GM21515 (cell line): ENCODE measurements around the gene MRPL18.
"Not testable (repeated sequence)": the region's sequence is repeated elsewhere in the genome, so short reads cannot be mapped to it uniquely, and the experiment has no call there.

Experiments
- ATAC-seq: cut with Tn5 transposase; IDR thresholded peaks from one replicate; pipeline ENCODE4 v1.9.1; 2021; ENCODE audit not compliant: unreplicated experiment

Gene MRPL18

GRCh38 chr6:159790149-159790955 is at the start of gene MRPL18:
Gene MRPL18 (plus strand): TSS chr6:159790467. CDS start chr6:159790588, 121 bp downstream.
- peak; percentile 88 for ATAC-seq

- no peak for ATAC-seq
Observed at GRCh38 chr6:159742165-159742564, 48.1 kb upstream of the MRPL18 start.

DNA sequence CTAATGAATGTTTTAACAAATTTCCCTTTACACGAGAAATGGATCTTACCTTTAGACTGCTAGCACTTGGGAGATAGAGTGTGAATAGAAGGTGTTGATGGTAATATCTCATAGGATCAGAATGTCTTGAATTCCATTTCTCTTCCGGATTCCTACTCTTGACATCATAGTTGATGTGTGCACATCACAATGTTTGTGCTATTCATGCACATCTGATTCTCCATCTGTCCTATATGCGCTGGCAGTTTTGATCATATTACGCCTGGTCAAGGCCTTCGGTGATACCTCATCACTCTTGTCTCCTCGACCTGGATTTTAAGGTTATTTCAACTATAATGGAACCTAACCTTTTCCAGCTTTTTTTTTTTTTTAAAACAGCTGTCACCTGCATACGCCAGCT is 45.2 kb upstream of the MRPL18 start:
- ATAC-seq, result no peak

DNA sequence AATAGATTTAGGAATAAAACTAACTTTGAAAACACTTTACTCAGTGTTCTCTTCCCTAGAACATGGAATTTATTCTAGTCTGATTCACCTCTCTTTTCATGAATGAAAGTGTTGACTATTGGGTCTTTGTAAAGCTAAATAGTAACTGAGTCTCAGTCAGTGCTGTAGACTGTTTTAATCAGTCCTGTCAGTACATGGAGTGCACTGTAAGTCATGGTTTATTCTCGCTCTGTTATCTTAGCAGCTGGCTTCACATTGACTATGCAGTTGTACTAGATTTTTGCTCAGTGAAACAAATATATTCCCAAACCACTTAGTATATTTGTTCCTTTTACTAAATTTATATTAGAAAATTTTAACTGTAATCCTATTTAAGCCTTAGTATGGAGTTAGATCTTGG is 43.5 kb upstream of the MRPL18 start:
- no peak for ATAC-seq

DNA sequence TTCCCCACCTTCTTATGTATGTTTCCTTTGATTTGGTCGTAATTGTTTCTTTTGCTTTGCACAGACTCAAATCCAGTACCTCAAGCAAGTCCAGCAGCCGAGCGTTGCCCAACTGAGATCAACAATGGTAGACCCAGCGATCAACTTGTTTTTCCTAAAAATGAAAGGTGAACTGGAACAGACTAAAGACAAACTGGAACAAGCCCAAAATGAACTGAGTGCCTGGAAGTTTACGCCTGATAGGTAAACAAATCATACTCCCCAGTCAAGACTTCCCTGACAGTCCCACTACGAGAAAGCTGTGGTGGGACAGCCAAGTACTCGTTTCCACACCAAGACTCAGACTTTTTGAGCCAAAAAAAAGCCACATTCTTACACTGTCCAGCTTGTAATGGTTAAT is 42.1 kb upstream of the MRPL18 start:
- ATAC-seq, result not testable (repeated sequence)

DNA sequence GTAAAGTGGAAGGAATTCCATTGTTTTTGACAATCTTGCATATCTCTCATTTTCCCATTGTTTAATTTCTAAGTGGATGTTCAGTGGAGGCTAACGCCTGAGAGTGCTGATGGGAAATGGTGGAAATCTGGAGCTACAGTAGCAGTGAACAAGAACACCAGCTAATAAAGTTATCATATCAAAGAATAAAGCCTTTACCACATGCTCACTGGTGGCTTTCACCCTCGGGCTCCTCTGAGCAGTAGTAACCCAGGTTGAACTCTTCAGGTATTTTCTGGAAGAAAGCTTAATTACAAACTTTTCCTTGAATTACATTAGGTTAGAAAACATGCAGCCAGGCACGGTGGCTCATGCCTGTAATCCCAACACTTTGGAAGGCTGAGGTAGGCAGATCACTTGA is 38.8 kb upstream of the MRPL18 start:
- no peak for ATAC-seq

GRCh38 chr6:159753081-159753872 is 37.0 kb upstream of the MRPL18 start:
- no peak for ATAC-seq

DNA sequence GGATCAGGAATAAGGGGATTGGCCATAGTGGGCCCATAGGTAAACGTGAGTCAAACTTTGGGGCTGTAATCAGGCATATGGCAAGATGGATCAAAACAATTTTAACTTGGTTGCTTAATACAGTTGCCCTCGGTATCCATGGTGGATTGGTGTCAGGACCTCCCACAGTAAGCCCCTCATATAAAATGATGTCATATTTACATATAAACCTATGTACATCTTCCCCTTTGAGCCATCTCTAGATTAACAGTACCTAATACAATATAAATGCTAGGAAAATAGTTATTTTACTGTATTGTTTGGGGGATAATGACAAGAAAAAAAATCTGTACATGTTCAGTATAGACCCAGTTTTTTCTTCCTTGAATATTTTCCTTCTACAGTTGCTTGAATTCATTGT is 35.9 kb upstream of the MRPL18 start:
- no peak for ATAC-seq

GRCh38 chr6:159754959-159755914 is 35.0 kb upstream of the MRPL18 start:
- no peak for ATAC-seq

GRCh38 chr6:159756508-159756907 is 33.8 kb upstream of the MRPL18 start:
- no peak for ATAC-seq

DNA sequence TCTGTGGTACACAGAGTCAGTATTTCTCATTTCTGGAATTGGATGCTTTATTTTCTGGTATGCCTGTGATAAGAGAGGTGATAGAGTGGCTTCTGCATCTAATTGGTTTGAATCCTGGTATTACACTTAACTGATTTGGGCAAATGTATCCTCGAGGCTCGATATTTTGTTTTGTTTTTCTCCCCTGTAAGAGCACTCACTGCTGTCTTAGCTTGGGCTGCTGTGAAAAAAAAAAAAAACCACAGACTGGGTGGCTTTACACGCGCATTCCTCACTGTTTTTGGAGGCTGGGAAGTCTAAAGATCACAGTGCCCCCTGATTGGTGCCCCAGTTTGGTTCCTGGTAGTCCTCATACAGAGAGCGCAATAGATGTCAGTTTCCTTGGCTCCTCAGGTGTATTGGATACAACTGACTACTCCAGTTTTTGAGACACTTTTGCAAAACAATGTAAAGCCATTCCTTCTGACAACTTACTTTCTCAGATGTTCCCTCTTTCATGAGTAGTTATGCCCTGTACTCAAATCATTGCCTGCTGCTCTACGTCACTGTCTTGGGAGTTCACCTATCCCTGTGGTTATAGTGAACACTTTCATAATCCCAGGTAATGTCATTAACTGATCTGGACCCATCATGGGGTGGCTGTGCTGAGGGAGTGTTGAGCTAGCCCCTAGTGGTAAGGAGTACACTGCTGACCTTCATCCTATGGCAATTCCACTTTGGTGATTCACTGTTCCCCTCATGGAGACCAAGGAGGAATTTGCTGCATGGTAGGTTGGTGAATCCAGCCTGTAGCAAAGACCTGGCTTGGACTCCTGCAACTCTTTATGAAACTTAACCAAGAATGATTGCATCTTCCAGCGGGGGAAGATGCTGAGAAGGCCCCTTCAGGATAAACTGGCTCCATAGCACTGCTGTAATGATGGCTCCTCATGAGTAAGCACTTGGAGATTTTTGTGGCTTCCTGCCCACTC is 32.0 kb upstream of the MRPL18 start:
- no peak for ATAC-seq

- no peak for ATAC-seq
Observed at GRCh38 chr6:159759645-159760044, 30.6 kb upstream of the MRPL18 start.

GRCh38 chr6:159760602-159761057 is 29.6 kb upstream of the MRPL18 start:
- no peak for ATAC-seq

DNA sequence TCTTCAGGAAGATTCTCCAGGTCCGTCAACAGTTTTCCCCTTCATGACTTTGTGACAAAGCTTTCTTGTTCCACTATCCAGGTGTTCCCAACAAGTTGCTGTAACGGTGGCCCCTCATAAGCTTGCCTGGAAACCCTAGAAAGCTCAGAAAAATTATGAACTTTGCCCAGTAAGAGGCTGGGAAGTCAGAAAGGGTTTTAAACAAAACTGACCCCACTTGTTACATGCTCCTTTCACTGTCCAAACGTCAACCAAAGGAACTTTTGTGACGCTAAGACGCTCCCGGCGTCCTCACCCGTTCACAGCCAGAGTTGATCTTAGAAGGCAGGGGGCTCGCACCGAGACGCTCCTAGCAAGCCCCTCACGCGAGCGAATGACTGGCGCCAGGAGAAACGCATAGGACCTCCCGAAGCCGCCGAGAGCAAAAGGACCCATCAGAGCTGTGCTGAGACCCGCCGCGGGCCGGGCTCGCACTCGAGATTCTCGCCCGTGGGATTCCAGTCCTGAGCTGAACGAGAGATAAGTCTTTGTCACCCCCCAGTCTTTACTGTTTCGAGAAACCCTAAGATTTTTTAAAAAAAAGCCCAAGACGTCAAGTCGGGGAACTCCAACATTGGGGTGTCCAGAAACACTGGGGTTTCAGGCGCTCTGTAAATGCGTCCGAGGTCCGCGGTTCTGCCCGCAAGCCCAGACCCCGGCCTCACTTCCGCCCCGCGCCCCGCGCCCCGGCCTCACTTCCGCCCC is 29.0 kb upstream of the MRPL18 start:
- ATAC-seq, result peak; percentile 0

DNA sequence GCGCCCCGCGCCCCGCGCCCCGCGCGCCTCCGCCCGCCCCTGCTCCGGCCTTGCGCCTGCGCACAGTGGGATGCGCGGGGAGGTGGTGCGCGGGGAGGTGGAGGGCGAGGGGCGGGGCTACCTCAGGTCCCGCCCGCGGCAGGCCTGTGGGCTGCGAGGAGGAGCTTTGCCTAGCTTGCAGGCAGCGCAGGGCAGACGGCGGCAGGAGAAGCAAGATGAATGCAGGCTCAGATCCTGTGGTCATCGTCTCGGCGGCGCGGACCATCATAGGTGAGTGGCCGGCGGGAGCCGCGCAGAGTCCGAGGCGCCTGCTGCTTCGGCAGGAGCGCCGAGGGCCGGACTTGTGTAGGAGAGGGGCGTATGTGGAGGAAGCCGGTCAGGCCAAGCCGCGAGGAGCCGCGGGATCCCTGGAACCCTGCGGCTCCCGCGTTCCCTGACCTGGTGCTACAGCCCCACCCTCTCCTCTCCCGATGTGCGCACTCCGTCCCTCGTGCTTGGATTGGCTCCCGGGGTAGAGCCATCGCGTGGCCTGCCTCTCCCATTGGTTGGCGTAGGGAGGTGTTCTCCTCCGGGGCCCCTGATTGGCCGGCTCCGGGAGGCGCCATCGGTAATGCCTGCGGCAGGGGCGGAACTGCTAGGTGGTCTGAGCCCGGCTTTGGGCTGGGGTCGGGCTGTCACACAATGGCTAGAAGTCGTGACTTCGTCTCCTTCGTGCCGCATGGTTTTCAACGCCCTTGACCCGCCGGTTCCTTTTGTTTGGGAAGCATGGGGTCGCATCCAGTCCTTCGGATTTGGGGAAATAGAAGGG is 28.2 kb upstream of the MRPL18 start, which contains the start of gene ACAT2:
Gene ACAT2 (plus strand): TSS at position 173 of the 808 bp plus-strand sequence. CDS start 43 bp downstream, at position 216.
- peak; percentile 96 for ATAC-seq

DNA sequence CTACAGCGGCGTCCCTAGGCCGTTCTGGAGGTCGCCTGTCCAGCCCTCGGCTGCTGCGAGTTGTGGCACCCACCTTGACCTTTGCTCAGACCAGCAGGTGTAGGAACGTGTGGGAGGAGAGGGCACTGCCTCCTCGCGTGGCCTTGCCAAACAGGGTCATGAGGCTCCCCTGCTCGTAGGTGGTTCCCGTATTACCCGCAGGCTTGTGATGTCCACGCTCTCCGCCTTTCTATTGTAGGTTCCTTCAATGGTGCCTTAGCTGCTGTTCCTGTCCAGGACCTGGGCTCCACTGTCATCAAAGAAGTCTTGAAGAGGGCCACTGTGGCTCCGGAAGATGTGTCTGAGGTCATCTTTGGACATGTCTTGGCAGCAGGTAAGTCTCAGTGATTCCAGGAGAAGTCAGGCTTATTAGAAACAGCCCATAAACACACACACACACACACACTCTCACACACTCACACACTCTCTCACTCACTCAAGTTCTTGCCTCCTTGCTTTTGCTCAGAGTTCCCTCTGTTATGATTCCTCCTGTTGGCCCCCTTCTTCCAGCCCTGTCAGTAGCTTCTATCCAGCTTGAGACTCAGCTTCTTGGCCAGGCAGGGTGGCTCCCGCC is 27.5 kb upstream of the MRPL18 start:
- peak; percentile 12 for ATAC-seq

DNA sequence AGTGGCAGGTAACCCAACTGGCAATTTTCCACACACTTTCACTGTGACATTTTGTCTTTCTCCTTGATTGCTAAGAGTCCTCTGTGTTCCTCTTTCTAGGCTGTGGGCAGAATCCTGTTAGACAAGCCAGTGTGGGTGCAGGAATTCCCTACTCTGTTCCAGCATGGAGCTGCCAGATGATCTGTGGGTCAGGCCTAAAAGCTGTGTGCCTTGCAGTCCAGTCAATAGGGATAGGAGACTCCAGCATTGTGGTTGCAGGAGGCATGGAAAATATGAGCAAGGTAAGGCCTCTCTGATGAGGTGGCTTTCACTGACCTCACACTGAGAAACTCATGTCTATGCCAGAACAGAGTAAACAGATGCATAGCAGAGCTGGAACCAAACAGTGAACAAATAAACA is 23.4 kb upstream of the MRPL18 start:
- no peak for ATAC-seq

- ATAC-seq, result no peak
Observed at GRCh38 chr6:159769470-159769869, 20.8 kb upstream of the MRPL18 start.
